ENCODE results near the gene CES1.
"Not testable (repeated sequence)": the region's sequence is repeated elsewhere in the genome, so short reads cannot be mapped to it uniquely, and the experiment has no call there.

Gene CES1

DNA sequence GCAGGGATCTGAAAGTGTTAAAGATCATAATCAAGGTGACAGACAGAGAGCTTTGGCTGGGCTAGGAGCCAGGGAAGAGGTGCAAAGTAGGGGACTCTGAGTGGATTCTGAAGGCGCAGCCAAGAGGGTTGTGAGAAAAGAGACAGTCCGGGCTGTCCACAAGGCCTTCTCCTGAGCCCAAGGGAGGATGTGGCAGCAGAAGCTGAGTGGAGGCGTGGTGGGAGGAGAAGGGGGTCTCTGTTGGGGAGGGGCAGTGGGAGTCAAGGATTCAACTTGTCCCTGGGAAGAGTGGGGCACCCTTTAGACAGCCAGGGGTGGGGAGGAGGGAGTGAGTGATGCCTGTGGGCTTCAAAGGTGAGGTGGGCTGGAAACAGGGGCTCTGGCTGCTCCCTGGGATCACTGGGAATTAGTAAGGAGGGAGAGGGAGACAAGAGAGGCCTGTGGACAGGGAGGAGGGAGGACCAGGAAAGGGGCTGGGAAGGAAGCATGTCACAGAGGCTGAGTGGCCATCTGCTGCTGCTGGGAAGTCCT is 10.6 kb downstream of the CES1 start:
- in situ Hi-C loops (cut with MboI; ENCODE audit: low pct_unique_long_range_greater_than_20kb, low sequenced_read_pairs, unreplicated experiment): no loop called here
- no peak for DNase-seq (ENCODE audit: low spot score)
- TF ChIP-seq, protein P1, sequence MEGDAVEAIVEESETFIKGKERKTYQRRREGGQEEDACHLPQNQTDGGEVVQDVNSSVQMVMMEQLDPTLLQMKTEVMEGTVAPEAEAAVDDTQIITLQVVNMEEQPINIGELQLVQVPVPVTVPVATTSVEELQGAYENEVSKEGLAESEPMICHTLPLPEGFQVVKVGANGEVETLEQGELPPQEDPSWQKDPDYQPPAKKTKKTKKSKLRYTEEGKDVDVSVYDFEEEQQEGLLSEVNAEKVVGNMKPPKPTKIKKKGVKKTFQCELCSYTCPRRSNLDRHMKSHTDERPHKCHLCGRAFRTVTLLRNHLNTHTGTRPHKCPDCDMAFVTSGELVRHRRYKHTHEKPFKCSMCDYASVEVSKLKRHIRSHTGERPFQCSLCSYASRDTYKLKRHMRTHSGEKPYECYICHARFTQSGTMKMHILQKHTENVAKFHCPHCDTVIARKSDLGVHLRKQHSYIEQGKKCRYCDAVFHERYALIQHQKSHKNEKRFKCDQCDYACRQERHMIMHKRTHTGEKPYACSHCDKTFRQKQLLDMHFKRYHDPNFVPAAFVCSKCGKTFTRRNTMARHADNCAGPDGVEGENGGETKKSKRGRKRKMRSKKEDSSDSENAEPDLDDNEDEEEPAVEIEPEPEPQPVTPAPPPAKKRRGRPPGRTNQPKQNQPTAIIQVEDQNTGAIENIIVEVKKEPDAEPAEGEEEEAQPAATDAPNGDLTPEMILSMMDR (IDR thresholded peaks at IDR 0.05; ENCODE audit: extremely low read depth, insufficient read depth, missing control alignments): no peak

DNA sequence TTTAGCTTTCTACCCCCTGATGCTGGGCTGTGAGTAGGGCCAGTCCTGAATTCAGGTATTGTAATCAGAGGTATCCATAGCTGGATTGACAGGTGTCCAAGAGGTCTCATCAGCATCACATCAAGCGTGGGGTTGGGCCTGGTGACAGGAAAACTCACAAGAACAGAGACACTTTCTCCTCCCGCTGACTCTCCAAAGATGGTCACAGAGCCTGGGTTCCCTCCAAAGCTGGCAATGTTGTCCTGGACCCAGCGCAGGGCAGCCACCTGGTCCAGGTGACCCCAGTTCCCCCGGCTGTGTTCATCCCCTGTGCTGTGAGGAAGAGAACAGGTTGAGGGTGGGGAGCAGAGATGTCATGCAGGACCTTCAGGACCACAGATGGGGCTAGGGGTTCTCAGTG is 11.7 kb downstream of the CES1 start:
- no peak for DNase-seq (ENCODE audit: low spot score)
- TF ChIP-seq, protein P1 (IDR thresholded peaks at IDR 0.05; ENCODE audit: extremely low read depth, insufficient read depth, missing control alignments): no peak
- in situ Hi-C loops (cut with MboI; ENCODE audit: low pct_unique_long_range_greater_than_20kb, low sequenced_read_pairs, unreplicated experiment): no loop called here

DNA sequence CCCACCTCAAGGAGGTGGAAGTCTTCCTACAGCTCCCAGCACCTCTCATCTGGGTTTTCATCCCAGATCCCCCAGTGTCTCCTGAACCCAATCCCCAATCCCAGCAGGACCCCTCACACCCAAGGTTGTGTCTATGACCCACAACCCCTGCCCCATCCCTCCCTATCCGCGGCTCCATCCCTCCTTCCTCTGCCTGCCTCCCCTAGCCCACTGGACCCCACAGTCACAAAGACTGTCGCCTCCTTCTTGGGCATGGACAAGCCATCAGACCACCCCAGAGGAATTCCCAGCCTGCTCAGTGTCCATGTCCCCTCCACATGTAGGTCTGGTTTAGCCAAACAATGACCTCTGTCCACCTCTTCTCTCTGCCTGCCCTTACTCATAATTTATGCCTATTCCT is 12.3 kb downstream of the CES1 start:
- DNase-seq (ENCODE audit: low spot score): no peak
- in situ Hi-C loops (cut with MboI; ENCODE audit: low pct_unique_long_range_greater_than_20kb, low sequenced_read_pairs, unreplicated experiment): no loop called here
- TF ChIP-seq, protein P1 (IDR thresholded peaks at IDR 0.05; ENCODE audit: extremely low read depth, insufficient read depth, missing control alignments): no peak

DNA sequence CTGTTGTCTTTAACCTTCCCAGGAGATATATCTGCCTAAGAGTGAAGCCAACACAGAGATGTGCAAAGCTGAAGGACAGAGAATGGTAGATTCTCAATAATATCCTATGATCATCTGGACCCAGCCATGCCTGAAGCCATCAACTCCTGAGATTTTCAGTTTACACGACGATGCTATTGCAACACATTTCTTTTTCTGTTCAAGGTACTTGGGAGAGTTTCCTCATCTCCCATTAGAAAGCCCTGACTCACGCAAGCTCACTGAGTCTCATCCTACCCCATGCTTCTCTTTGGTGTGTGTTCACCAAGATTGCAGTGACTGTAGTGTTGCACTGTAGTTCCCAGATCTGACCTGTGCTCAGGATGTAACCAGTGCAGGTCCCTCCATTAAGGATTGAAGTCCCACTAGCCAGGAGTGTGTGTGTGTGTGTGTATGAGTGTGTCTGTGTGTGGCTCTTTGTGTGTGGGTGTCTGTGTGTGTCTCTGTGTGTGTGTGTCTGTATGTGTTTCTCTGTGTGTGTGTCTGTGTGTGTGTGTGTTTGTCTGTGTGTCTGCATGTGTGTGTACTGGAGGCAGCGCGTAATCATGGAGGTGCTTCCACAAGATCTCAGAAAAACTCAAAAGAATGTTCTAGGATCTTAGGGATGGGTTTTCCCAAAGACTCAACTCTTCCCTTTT is 15.5 kb downstream of the CES1 start:
- TF ChIP-seq, protein P1 (IDR thresholded peaks at IDR 0.05; ENCODE audit: extremely low read depth, insufficient read depth, missing control alignments): no peak

DNA sequence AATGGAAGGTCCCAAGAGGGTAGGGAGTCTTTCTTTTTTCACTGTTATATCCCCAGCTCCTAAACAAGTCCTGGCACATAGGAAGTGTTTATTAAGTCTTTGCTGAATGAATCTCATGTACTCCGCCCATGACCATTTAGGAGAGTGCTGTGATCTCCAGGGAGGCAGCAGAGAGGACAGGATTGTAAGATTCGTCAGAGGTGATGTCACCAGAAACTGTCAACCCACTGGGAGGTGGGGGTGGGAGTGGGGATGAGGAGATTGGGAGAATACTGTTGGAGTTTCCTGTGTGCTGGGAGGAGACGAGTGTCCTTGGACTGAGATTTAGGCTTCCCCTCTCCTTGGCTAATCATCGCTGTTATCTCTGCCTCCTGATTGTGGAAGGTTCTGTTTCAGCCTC is 16.7 kb downstream of the CES1 start:
- in situ Hi-C loops (cut with MboI; ENCODE audit: low pct_unique_long_range_greater_than_20kb, low sequenced_read_pairs, unreplicated experiment); DNase-seq (ENCODE audit: low spot score): not testable (repeated sequence)

More for the DNA sequence above, 15.5 kb downstream of the CES1 start:
- in situ Hi-C loops (cut with MboI; ENCODE audit: low pct_unique_long_range_greater_than_20kb, low sequenced_read_pairs, unreplicated experiment): no loop called here
- no peak for DNase-seq (ENCODE audit: low spot score)

DNA sequence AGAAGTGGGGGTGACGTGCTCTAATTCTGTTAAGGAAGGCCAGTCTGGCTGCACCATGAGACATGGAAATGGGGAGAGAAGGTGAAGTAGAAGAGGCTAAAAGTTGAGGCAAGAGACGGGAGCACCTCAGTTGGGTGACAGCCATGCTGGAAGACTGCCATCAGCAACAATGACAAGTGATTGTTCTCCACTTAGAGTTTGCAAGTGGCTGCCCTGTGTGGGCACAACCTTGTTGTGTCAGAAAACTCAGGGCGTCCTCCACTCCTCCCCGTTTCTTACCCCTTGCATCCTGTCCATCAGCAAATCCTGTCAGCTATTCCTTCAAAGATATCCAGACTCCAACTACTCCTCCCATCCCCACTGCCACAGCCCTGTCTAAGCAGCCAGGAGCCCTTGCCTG is 17.6 kb downstream of the CES1 start:
- in situ Hi-C loops (cut with MboI; ENCODE audit: low pct_unique_long_range_greater_than_20kb, low sequenced_read_pairs, unreplicated experiment): no loop called here
- no peak for DNase-seq (ENCODE audit: low spot score)
- TF ChIP-seq, protein P1 (IDR thresholded peaks at IDR 0.05; ENCODE audit: extremely low read depth, insufficient read depth, missing control alignments): no peak

DNA sequence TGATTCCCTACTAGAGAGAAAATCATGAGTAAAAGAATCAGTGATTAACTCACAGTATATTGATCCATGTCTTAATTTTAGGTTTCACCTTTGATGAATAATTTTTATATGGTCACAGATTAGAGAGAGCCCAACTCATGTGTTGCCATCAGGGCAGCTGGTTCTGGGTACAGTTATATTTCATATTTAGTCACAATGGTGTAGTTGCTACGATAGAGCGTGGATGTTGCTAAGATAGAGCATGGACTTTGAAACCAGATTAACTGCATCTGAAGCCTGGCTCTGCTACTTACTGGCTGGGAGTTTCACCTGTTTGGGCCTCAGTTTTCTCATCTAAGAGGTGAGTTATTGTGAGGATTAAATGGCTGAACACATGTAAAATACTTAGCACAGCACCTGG is 18.7 kb downstream of the CES1 start:
- in situ Hi-C loops (cut with MboI; ENCODE audit: low pct_unique_long_range_greater_than_20kb, low sequenced_read_pairs, unreplicated experiment); DNase-seq (ENCODE audit: low spot score): not testable (repeated sequence)

DNA sequence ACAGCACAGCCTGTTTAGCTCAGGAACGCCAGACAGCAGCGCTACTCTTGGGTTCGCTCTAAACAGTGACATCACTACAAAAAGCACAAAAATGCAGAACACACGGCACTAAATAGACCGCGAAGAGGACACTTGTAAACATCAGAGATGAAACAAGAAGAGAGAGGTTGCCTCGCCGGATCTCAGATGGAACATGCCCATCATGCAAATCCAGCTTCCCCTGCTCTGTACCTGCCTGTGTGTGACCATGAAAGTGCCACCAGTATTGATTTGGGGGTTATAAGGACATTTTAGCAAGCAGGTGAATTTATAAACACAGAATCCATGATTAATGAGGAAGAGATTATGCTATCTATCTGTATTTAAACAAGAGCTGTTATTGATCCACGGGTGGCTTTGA is 19.2 kb downstream of the CES1 start:
- in situ Hi-C loops (cut with MboI; ENCODE audit: low pct_unique_long_range_greater_than_20kb, low sequenced_read_pairs, unreplicated experiment): not testable (repeated sequence)

More for the DNA sequence above, 19.2 kb downstream of the CES1 start:
- DNase-seq (ENCODE audit: low spot score): not testable (repeated sequence)
